OCI-LY7 (cell line): ENCODE results near the gene EDEM2. TPM values are rescaled to one million over a fixed set of nuclear protein-coding genes. Genes with fewer than 3 reads are reported as not detected.
"Not testable (repeated sequence)": the region's sequence is repeated elsewhere in the genome, so short reads cannot be mapped to it uniquely, and the experiment has no call there.

Experiments
- BruUV-seq: library from RNA; stranded (reverse); fragments of 400-500 nt; replicated peaks from 2 replicates; lab custom pipeline; 2021; lab: Mats Ljungman, UMichigan
- CTCF ChIA-PET: fragments of 300-600 bp; sonication (Branson Sonifier 250); formaldehyde crosslinking; loops from one replicate; lab custom pipeline; 2022; ENCODE audit warnings: antibody characterized with exemption; ENCODE audit not compliant: unreplicated experiment; lab: Charles Lee
- POLR2A ChIA-PET: fragments of 300-600 bp; sonication (Branson Sonifier 250); formaldehyde crosslinking; loops from one replicate; lab custom pipeline; 2022; ENCODE audit warnings: antibody characterized with exemption; lab: Charles Lee
- DNase-seq: peaks from one replicate; pipeline ENCODE4 v3.0.0-alpha.2; 2015; ENCODE audit warnings: low spot score
- H2AFZ ChIP-seq: fragments of 200-600 bp; sonication (generic), shearing (Covaris generic); 2 replicates; pipeline ENCODE4 v1.6.1; 2014; ENCODE audit warnings: mild to moderate bottlenecking, antibody characterized with exemption, low read length, moderate library complexity
- H3K27ac ChIP-seq: fragments of 200-600 bp; sonication (generic); 2 replicates; pipeline ENCODE4 v1.5.1; 2014; ENCODE audit warnings: mixed run types, low read depth, mild to moderate bottlenecking, moderate library complexity, low read length, inconsistent platforms; ENCODE audit not compliant: poor library complexity, severe bottlenecking
- H3K36me3 ChIP-seq: fragments of 200-600 bp; sonication (generic); 2 replicates; pipeline ENCODE4 v1.6.1; 2014; ENCODE audit warnings: mild to moderate bottlenecking, antibody characterized with exemption, low read length, moderate library complexity, mixed read lengths; ENCODE audit not compliant: insufficient read depth
- H3K4me1 ChIP-seq: fragments of 200-600 bp; sonication (generic); 2 replicates; pipeline ENCODE4 v1.5.1; 2014; ENCODE audit warnings: mild to moderate bottlenecking, low read length; ENCODE audit not compliant: insufficient read depth, poor library complexity, severe bottlenecking
- H3K4me2 ChIP-seq: fragments of 200-600 bp; sonication (generic); 2 replicates; pipeline ENCODE4 v1.6.1; 2014; ENCODE audit warnings: mild to moderate bottlenecking, low read length
- H3K4me3 ChIP-seq: fragments of 200-600 bp; sonication (generic); 2 replicates; pipeline ENCODE4 v1.5.1; 2014; ENCODE audit warnings: mild to moderate bottlenecking, low read depth, low read length; ENCODE audit not compliant: poor library complexity, severe bottlenecking
- H3K79me2 ChIP-seq: fragments of 200-600 bp; sonication (generic); 2 replicates; pipeline ENCODE4 v1.6.1; 2016; ENCODE audit warnings: low read depth, mild to moderate bottlenecking, low read length, moderate library complexity, mixed read lengths; ENCODE audit not compliant: insufficient read depth
- H3K9me2 ChIP-seq: fragments of 200-600 bp; sonication (generic); 2 replicates; pipeline ENCODE4 v1.6.1; 2016; ENCODE audit warnings: mild to moderate bottlenecking, low read length, mixed read lengths; ENCODE audit not compliant: insufficient read depth
- H3K9me3 ChIP-seq: fragments of 200-600 bp; sonication (generic); 2 replicates; pipeline ENCODE4 v1.6.1; 2014; ENCODE audit warnings: mild to moderate bottlenecking, mixed run types, low read length, mixed read lengths
- H4K20me1 ChIP-seq: fragments of 200-600 bp; sonication (generic); 2 replicates; pipeline ENCODE4 v1.6.1; 2014; ENCODE audit warnings: mild to moderate bottlenecking, antibody characterized with exemption, low read length, moderate library complexity, mixed read lengths; ENCODE audit not compliant: insufficient read depth
- CTCF ChIP-seq: fragments of 200-600 bp; sonication (generic); conservative IDR thresholded peaks from 2 replicates; pipeline ENCODE4 v1.5.1; 2014; ENCODE audit warnings: mild to moderate bottlenecking, antibody characterized with exemption, low read length, moderate library complexity, mixed read lengths
- EZH2phosphoT487 ChIP-seq: fragments of 200-600 bp; sonication (generic); IDR thresholded peaks from 2 replicates; pipeline ENCODE4 v1.6.1; 2018; ENCODE audit warnings: low read depth, borderline replicate concordance, mild to moderate bottlenecking, mixed run types, antibody characterized with exemption, low read length, moderate library complexity, mixed read lengths
- intact Hi-C: fragments of 100-400 bp; cut with micrococcal nuclease; formaldehyde crosslinking; loops from one replicate; pipeline ENCODE4 v1.10.0; 2022; ENCODE audit not compliant: unreplicated experiment
- total RNA-seq, 2 experiments: library from RNA; depleted of rRNA in 1 of 2; stranded (reverse); fragments of >200 nt in 1 of 2; shearing (Covaris generic) in 1 of 2; gene quantifications; 2 replicates each; pipeline ENCODE4 v1.2.3, GENCODE V29; 2014 to 2022

The EDEM2 gene
- total RNA-seq, 2 experiments from 2014 or later: 19.1 to 23.0 TPM

GRCh38 chr20:35192118-35192872 lies 45.2 kb upstream of the EDEM2 start:
- Histone ChIP-seq H3K9me3 (peaks cover 8% of the 10 kb centered on the region; the same call in 1 of the 2 replicates), H3K27ac (no peak overlapping the region), H3K4me2 (no peak overlapping the region), H3K9me2 (no peaks in the 10 kb centered on the region), H3K79me2 (no peaks in the 10 kb centered on the region), H3K4me3 (no peak overlapping the region), H3K4me1 (no peaks in the 10 kb centered on the region), H2AFZ (no peak overlapping the region), H3K36me3 (no peaks in the 10 kb centered on the region), H4K20me1 (no peaks in the 10 kb centered on the region)
- POLR2A ChIA-PET: interaction anchor here (0.6 kb wide), 1 partner anchor 64 kb away, joined by 3 read pairs; no protein-coding TSS in a partner anchor
- CTCF ChIA-PET: no interaction called here
- no peak for DNase-seq
- BruUV-seq: no TSS peak
- TF ChIP-seq CTCF (no peak), EZH2phosphoT487 (no peak)
- intact Hi-C loops: no loop called here

GRCh38 chr20:35191419-35192117 lies 44.4 kb upstream of the EDEM2 start:
- Histone ChIP-seq H2AFZ (no peak overlapping the region), H4K20me1 (no peaks in the 10 kb centered on the region), H3K4me3 (no peak overlapping the region), H3K4me2 (no peak overlapping the region), H3K79me2 (no peaks in the 10 kb centered on the region), H3K36me3 (no peaks in the 10 kb centered on the region), H3K4me1 (no peaks in the 10 kb centered on the region), H3K9me3 (peaks cover 6% of the 10 kb centered on the region; the same call in 1 of the 2 replicates), H3K9me2 (no peaks in the 10 kb centered on the region), H3K27ac (no peak overlapping the region)
- TF ChIP-seq EZH2phosphoT487 (no peak), CTCF (no peak)
- intact Hi-C loops: no loop called here
- ChIA-PET CTCF (no interaction called here), POLR2A (no interaction called here)
- BruUV-seq: no TSS peak
- DNase-seq: no peak

GRCh38 chr20:35190556-35190955 lies 43.4 kb upstream of the EDEM2 start:
- ChIA-PET POLR2A (no interaction called here), CTCF (no interaction called here)
- no peak overlapping the region for H3K27ac ChIP-seq
- no peak overlapping the region for H2AFZ ChIP-seq
- DNase-seq: no peak
- no peaks in the 10 kb centered on the region for H3K9me3 ChIP-seq
- TF ChIP-seq CTCF: no peak
- no peak for TF ChIP-seq EZH2phosphoT487
- H3K4me2 ChIP-seq: no peak overlapping the region
- H3K4me3 ChIP-seq: no peak overlapping the region
- H4K20me1 ChIP-seq: no peaks in the 10 kb centered on the region
- H3K79me2 ChIP-seq: no peaks in the 10 kb centered on the region
- intact Hi-C loops: no loop called here
- BruUV-seq: no TSS peak
- H3K9me2 ChIP-seq: no peaks in the 10 kb centered on the region
- no peaks in the 10 kb centered on the region for H3K36me3 ChIP-seq
- H3K4me1 ChIP-seq: no peaks in the 10 kb centered on the region

GRCh38 chr20:35189223-35189622 lies 42.1 kb upstream of the EDEM2 start:
- H3K9me2 ChIP-seq, DNase-seq, POLR2A ChIA-PET, BruUV-seq, H3K79me2 ChIP-seq, H2AFZ ChIP-seq, intact Hi-C loops, H3K4me2 ChIP-seq, H4K20me1 ChIP-seq, H3K27ac ChIP-seq, H3K4me3 ChIP-seq, H3K36me3 ChIP-seq, H3K9me3 ChIP-seq, H3K4me1 ChIP-seq: not testable (repeated sequence)
- CTCF ChIA-PET: interaction anchor here (0.6 kb wide), 1 partner anchor 19 kb away, joined by 3 read pairs; no protein-coding TSS in a partner anchor
